Inflammatory macrophage treated with lipopolysaccharide for 4 hours (primary cell): ENCODE results near the gene AP4B1.

Experiments used
- DNase-seq: peaks from one replicate; pipeline ENCODE4 v3.0.0-alpha.2; 2020

The AP4B1 gene

DNA sequence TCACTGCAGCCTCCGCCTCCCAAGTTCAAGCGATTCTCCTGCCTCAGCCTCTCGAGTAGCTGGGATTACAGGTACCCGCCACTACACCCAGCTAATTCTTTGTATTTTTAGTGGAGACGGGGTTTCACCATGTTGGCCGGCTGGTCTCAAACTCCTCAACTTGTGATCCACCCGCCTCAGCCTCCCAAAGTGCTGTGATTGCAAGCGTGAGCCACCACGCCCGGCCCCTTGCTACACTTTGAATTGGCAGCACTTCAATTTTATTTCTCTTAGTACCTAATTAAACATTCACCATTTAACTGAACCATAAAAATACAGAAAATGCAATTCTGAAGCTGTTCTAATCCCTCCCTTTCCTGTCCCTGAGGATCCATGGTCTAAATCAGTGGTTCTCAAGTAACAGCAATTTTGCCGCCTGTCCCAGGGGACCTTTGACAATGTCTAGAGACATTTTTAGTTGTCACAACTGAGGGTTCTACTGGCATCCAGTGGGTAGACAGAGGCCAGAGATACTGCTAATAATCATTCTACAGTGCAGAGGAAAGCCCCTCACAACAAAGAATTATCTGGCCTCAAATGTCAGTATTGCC is 12.9 kb downstream of the AP4B1 start:
- DNase-seq: no peak

DNA sequence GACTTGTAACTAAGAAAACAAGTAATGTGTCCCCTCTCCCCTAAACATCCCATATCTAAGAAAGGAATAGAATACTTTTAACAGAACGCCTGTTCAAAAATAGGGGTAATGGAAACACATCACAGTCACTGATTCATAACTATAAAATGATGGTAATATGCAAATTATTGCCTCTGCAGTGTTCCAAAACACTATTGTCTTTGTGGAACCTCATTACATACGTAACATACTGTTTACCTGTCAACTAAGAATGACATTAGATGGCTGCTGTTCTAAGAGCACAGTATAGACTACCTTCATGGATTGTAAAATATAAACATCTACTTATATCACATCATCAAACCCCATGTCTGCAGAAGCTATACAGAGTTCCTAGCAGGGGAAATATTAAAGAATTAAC is 13.8 kb downstream of the AP4B1 start:
- no peak for DNase-seq

DNA sequence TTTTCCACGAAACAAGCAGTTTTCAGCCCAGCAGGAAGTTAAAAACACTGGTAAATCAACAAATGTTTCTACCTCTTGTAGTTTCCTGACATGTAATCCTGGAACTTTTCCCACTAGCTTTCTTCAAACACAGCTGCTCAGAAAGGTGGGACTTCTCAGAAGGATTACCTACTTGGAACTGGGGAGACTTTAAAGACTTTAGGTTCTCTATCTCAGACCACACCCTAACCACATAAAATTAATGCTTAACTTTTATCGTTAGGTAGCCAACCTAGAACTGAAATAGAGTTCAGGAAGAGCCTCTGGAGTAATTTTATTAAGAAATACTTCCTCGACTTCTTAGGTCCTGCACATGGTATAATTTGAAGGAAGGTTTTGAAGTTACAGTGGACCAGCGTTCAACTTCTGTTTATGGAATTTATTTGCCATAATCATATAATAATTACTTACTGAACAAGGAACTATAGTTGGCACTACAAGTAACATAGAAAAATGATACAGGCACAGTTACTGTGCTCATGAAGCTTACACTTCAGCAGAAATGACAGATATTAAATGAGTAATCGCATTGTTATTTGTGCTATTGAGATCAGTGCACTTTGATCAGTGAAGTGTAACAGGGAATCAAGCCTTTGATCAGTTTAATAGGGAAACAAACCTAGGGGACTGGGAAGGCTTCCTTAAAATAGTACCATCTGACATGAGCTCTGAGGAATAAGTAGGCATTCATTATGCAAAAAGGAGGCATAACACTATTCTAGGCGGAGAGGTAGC is 17.0 kb downstream of the AP4B1 start, which contains the start of gene BCL2L15:
TSS of gene BCL2L15 (minus strand) at position 180 of the 774 bp plus-strand sequence. CDS start 206 bp downstream, outside the sequence.
- DNase-seq: no peak

DNA sequence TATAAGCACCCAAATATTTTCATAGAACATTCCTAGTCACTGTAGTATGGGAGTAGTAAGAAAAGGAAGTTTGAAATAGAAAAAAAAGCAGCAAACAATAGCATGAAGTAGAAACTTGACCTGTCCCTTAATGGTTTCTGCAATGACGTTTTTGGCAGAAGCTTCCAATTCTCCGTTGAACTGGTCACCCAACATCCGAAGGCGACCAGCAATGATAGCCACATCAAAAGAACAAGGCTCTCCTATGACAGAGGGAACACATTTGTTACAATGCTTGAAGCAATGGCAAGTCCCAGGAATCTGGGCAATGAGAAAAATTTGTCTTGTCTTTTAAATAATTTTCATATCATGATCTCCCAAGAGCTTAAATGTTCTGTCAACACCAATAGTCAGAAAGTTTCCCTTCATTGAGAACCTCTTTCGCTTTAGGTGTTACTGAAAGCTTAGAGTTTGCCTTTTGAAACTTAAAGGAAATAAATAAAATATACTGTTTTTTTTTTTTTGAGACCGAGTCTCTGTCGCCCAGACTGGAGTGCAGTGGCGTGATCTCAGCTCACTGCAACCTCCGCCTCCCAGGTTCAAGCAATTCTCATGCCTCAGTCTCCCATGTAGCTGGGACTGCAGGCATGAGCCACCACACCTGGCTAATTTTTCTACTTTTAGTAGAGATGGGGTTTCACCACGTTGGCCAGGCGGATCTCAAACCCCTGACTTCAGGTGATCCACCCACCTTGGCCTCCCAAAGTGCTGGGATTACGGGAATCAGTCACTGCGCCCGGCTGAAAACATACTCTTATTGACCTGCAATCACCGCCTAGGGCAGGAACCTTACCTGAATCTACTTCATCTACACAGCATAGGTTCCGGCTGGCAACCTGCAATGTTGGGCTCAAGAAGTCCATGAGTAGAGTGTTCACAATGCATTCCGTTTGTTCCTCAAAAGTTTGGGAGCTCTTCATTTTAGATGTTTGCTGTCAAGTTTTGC is 17.9 kb downstream of the AP4B1 start:
- DNase-seq: no peak

DNA sequence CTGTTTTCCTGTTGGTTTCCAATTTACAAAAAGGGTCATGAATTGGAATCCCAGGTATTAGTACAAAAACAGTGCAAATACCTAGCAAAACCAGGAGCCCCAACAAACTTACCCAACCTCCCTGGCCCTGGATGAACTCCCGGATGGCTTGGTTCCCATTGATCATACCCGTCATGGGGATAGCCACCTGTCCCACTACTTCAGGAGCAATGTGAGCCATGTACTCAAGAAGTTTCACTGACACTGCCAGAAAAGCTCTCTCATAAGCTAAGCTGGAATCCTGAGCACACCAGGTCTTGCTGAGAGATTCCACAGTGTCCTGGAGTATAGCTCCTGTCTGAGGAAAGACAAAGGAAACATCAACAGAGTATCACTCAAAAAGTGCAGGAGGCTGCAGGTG is 22.9 kb downstream of the AP4B1 start:
- DNase-seq: no peak

DNA sequence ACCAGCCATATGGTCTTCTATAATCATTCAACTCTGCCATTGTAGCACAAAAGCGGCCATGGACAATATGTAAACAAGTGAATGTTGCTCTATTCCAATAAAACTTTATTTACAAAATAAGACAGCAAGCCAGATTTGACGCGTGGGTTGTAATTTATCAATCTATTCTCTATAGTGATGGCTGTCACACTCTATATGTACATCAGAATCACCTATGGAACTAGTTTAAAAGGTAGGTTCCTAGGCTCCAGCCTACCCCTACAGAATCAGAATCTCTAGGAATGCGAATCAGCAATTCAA is 24.9 kb downstream of the AP4B1 start:
- no peak for DNase-seq

DNA sequence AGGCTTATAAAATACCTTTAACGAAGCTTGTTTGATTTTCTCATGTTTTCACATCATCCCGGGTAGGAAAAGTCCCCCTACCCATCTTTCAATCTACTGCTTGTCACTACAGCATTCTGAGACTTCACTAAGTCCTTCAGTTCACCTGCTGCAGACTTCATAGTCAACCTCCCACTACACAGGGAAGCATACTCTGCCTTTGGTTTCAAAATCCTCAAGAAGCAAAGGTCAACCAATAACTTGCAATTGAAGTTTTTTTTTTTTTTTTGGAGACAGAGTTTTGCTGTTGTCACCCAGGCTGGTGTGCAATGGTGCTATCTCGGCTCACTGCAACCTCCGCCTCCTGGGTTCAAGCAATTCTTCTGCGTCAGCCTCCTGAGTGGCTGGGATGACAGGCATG is 28.4 kb downstream of the AP4B1 start:
- DNase-seq: no peak

DNA sequence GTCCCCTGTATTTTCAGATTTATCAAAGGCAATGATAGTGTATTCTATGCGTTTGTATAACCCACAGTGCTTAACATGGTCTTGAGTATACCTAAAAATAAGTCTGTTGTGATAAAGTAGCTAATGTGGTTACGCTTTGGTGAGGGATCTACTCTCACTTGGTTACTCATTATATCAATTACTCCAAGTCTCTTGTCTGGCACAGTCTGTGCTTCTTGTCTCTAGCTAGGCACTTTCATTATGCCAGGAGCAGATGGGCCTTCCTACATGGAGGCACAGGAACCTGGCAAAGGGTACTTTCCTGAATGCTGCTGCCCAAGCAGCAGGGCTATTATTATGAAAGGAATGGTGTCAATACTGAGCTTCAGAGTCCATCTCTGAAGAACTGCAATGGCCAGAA is 28.9 kb downstream of the AP4B1 start:
- DNase-seq: no peak

DNA sequence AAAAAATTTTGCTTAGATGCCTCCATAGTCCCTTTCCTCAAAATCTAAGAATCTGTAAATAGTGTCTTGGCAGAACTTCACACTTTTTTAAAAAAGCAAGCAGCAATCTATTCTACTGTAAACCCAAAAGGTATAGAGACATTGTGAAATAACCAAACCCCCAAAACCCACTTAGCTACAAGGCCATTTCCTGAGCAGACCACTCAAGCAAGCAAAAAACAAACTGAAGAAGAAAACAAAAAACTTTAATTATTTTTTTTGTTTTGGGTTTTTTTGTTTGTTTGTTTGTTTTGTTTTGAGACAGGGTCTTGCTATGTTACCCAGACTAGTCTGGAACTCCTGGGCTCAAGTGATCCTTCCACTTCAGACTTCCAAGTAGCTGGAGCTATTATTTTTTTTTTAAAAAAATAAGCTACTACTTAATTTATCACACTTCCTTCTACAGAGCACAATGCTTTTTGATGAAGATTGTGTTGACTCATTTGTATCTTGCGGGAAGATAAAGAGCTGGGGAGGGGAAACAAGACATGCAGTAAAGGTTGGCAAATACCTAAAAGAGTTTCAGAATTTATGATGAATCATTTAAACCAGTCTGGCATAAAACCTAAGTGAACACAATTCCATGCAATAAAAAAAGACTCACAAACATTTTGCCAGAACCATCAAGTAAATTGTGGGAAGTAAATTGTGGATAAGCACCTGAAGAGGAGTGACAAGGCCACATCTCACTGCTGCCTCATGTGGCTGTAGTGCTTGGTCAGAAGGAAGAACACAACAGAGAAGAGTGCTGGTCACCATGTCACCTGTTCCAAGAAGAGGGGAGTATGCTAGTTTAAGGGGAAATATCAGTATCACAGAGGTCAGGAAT is 30.4 kb downstream of the AP4B1 start:
- DNase-seq: peak; percentile 61

DNA sequence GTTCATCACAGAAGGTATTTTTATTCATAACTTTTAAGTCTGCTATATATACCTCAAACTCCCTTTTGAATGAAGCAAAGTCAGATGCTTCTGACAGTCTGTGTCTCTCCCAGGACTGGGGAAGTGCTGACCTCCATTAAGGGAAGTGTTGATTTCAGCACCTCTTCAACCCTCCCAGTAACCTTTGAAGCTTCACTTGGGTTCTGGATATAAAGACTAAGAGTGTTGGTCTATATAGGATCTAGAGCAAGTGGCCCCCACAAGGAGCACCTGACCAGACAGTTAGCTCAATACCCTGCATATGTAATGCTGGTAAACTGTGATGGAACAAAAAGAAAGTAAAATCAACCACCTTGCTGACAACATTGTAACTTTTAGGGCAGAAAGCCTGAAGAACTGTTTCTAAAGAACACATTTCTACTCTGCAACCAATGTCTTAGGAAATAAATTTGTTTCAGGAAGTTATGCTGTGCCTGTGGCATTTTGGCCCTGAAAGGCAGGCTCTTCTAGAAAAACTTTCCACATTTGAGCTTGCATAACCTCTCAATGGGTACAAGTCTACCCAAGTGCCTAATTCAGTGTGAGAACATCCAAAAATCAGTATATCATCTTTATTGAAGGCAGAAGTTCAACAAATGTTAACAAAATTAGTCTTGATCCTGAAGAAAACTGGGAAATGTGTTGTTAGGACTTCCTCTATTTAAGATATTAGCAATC is 32.2 kb downstream of the AP4B1 start:
- peak; percentile 86 for DNase-seq

DNA sequence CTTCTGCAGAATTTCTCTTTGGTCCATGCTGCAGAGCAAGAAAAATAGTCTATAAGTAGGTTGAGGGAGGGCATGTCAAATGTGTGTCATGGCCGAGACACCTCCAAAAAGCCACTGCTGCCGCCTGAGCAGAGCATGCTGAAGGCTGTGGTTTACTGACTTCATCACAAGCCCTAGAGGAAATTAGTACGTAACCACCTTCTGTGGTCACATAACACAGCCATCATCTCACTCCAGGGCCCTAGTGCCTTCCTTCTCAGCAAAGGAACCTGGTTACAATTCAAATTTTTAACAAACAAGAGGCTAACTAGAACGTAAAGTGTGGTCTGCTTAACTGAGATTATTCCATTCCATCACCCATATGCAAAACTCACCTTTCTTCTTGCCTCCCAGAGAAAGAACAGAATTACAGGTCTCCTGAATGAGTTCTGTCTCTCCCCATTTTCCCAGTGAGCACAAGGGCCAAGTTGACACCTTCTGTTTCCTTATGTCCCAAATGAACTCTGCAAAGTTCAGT is 32.9 kb downstream of the AP4B1 start, which contains the start of gene PTPN22:
TSS of gene PTPN22 (minus strand) at position 116 of the 517 bp plus-strand sequence.
- DNase-seq: peak; percentile 92

DNA sequence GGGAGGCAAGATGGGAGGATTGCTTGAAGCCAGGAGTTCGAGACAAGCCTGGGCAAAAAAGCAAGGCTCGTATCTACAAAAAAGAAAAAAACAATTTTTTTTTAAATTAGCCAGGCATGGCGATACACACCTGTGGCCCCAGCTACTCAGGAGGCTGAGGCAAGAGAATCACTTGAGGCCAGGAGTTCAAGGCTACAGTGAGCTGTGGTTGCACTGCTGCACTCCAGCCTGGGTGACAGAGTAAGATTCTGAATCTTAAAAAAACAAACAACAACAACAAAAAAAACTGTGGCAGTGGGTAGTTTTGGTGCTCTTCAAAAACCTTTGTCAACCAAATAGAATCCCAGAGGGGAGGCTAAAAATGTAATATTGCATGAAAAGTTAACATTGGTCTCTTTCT is 33.8 kb downstream of the AP4B1 start:
- no peak for DNase-seq

DNA sequence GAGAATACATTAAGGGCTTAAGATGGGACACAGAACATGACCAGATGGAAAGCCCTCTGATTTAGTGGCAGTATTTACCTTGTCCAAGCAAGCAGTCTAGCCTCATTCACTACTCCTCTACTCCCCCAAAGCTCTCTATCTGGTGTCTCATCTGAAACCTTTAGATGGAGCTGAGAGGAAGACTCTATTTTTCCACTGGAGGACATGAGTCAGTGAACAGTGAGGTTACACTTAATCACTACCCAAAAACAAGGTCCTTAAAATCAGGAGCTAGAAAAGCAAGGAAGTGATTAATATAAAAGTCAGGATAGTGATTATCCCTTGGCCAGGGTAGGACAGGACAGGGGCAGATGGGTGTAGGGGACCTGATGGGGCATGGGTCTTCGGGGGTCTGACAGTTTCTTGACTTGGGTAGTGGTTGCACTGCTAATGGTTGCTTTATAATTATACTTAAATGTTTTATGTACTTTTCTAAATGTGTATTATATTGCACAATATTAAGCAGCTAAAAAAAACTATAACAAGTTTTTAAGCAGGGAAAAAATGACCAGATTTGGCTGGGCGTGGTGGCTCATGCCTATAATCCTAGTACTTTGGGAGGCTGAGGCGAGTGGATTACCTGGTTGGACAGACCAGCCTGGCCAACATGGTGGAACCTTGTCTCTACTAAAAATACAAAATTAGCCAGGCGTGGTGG is 36.1 kb downstream of the AP4B1 start:
- DNase-seq: peak; percentile 34

DNA sequence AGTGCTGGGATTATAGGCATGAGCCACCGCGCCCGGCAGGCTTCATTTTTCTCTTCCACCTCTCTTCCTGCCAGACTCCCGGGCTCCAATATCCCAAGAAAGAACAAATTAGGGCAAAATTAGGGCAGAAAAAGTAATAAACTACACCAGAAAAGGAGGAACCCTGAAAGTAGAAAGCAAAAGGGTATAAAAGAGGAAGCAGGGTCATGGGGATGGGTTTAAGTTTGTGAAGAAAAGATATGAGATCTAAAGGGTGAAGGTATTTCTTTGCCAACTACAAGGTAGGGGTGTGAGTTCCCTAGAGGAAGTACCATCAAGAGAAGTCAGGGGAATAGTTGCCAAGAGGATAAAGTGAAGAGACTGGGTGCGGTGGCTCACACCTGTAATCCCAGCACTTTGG is 43.0 kb downstream of the AP4B1 start:
- no peak for DNase-seq

DNA sequence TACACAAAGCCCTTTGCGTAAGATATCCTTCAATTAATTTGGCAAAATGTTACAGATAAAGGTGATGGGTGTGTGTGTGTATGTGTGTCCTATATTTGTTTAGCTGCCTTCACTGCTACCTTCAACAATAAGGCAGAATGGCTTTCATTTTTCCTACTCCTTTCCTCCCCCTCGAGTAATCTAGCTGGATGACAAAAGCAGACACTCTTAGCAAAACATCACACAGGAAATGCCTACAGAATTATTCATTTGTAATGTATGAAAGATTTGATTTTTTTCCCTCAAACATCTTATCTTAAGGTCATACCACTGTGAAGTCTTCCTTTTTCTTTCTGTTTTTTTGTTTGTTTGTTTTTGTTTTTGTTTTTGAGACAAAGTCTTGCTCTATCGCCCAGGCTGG is 43.7 kb downstream of the AP4B1 start:
- DNase-seq: peak; percentile 16

DNA sequence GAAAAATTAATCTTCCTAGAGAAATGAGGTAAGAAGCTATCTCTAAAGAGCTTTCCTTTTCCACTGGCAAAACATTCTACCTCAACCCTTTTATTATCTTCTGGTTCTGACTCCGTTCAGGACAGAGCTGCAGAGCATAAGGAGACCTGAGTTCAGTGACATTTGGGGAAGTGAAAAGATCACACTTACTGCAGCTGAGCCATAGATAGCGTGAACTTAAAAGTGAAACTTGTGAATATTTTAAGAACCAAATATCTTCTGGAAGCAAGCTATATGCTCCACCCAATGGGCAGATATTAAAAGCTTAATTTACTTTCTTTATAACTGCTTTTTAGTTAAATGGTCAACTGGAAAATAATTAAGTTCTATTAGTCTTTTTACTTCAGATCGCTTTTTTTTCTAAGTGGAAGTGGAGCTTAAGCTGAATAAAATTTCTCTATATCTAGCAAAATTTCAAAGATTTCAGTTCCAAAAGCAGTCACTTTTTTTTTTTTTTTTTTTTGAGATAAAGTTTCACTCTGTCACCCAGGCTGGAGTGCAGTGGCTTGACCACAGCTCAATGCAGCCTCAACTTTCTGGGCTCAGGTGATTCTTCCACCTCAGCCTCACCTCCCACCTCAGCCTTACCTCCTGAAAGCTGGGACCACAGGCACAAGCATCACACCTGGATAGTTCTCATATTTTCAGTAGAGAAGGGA is 45.0 kb downstream of the AP4B1 start:
- peak; percentile 73 for DNase-seq

DNA sequence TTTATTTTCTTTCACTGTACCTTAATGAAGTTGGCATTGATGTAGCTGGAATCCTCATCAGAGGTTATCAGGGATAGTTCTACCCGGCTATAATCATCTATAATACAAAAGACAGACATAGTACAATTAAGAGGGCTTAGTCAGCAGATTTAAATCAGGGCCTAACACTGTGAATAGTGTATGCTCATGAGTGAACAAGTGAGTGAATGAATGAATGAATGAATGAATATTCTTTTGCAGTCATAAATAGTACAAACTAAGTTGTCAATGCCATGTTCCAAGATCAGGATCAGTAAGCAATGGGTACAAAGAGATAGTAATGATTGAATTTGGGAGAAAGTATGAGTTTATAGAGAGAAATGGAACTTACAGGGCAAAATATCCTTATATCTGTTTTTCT is 45.6 kb downstream of the AP4B1 start:
- DNase-seq: no peak

DNA sequence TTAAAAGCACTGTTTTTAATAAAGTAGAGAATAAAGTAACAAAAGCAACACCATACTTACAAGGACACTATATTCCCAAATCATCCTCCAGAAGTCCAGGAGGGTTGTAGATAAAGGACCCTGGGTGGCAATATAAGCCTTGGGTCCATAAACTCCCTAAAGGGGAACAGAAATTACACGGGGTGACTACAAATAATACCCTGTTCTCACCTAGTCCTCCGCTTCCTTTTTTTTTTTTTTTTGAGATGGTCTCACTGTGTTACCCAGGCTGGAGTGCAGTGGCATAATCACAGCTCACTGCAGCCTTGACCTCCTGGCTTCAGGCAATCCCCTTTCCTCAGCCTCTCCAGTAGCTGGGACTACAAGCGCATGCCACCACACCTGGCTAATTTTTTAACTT is 46.2 kb downstream of the AP4B1 start:
- peak; percentile 13 for DNase-seq

DNA sequence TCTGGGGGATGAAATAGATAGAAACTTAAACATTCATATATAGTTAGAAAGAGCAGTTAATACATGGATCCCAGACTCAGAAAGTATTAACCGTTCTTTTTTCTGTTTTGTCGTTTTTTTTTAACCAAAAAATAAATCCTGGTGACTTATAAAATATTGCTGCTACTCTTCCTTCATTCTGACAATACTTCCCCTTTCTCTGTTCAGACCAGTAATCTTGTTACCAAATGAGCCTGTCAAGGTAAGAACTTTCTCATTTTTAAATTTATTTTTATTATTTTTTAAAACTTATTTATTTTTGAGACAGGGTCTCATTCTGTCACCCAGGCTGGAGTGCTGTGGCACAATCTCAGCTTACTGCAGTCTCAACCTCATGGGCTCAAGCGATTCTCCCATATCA is 46.8 kb downstream of the AP4B1 start:
- peak; percentile 29 for DNase-seq

DNA sequence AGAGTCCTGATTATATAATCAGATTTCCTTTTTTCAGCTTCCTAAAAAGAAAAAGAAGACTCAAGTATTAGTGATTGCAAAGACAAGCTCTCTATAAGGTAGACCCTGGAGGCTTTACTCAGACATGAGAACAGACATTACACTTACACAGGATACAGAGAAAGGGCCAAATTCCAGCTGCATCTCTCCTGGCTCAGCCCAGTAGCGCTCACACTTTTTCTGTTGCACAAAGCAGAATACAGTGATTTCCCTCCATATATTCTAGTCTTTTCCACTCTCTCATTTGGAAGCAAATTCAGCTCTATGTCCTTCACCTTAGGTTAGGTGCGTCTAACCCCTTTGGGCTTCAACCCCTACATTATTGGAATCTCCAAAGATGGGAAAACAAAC is 48.2 kb downstream of the AP4B1 start:
- DNase-seq: no peak
